Endothelial cell of umbilical vein (primary cell): ENCODE data around the gene AUTS2. TPM values are rescaled to one million over a fixed set of nuclear protein-coding genes. Genes with fewer than 3 reads are reported as not detected.

Experiments
- BruUV-seq: library from RNA; stranded (reverse); fragments of 400-500 nt; replicated peaks from 2 replicates; lab custom pipeline; 2021; lab: Mats Ljungman, UMichigan
- CTCF ChIA-PET: fragments of 300-600, 350-600 bp; sonication (Branson Sonifier 250); formaldehyde crosslinking; loops from one replicate; lab custom pipeline; 2021; ENCODE audit warnings: antibody characterized with exemption, inconsistent platforms; lab: Charles Lee
- POLR2A ChIA-PET: fragments of 300-600, 350-600 bp; sonication (Branson Sonifier 250); formaldehyde crosslinking; loops from one replicate; lab custom pipeline; 2021; ENCODE audit warnings: antibody characterized with exemption, inconsistent platforms; lab: Charles Lee
- DNase-seq: peaks from one replicate; pipeline ENCODE4 v3.0.0-alpha.2; 2011; ENCODE audit warnings: low read depth, low spot score
- FAIRE-seq: peaks from 2 replicates; lab custom pipeline; 2011; peaks lifted over from hg19 to GRCh38; lab: Jason Lieb, UNC
- H2AFZ ChIP-seq: 2 replicates; pipeline ENCODE4 v1.6.0; 2012; ENCODE audit warnings: low read depth, low read length, control low read depth, inconsistent platforms
- H3K27ac ChIP-seq: 2 replicates; pipeline ENCODE4 v1.5.1; 2011; ENCODE audit warnings: low read depth, mild to moderate bottlenecking, control low read depth, low read length, moderate library complexity; ENCODE audit not compliant: insufficient read depth
- H3K27me3 ChIP-seq, 2 experiments: 2 replicates each; pipeline versions ENCODE4 v1.6.0 to v1.6.1; 2011; ENCODE audit warnings: low read length in 2 of 2, mixed read lengths in 1 of 2; ENCODE audit not compliant: control insufficient read depth in 2 of 2, insufficient read depth in 2 of 2
- H3K36me3 ChIP-seq, 2 experiments: 2 replicates in 1 of 2; 3 replicates in 1 of 2; pipeline ENCODE4 v1.5.1; 2011; ENCODE audit warnings: low read length in 2 of 2, mild to moderate bottlenecking in 1 of 2, moderate library complexity in 1 of 2; ENCODE audit not compliant: control insufficient read depth in 2 of 2, insufficient read depth in 2 of 2; ENCODE audit errors: extremely low read depth in 1 of 2
- H3K4me1 ChIP-seq: 3 replicates; pipeline ENCODE4 v1.5.1; 2011; ENCODE audit warnings: mild to moderate bottlenecking, low read length; ENCODE audit not compliant: control insufficient read depth, insufficient read depth; ENCODE audit errors: extremely low read depth
- H3K4me2 ChIP-seq: 2 replicates; pipeline ENCODE4 v1.6.1; 2011; ENCODE audit warnings: low read length, control low read depth, mixed read lengths; ENCODE audit not compliant: insufficient read depth
- H3K4me3 ChIP-seq, 3 experiments: fragments of 200-600 bp in 1 of 3; sonication (generic), shearing (Covaris generic) in 1 of 3; replicated peaks in 1 of 3; 2 replicates each; pipeline ENCODE4 v1.5.1; 2011 to 2016; ENCODE audit warnings: control low read depth in 3 of 3, low read length in 3 of 3, mild to moderate bottlenecking in 2 of 3, inconsistent platforms in 1 of 3, low read depth in 1 of 3, moderate library complexity in 1 of 3; ENCODE audit not compliant: insufficient read depth in 1 of 3
- H3K79me2 ChIP-seq: 2 replicates; pipeline ENCODE4 v1.6.0; 2012; ENCODE audit warnings: low read length, inconsistent platforms; ENCODE audit not compliant: control insufficient read depth, insufficient read depth
- H3K9ac ChIP-seq: replicated peaks from 2 replicates; pipeline ENCODE3; 2011; ENCODE audit warnings: low read length, control low read depth; ENCODE audit not compliant: insufficient read depth; ENCODE audit errors: extremely low read depth
- H3K9me1 ChIP-seq: replicated peaks from 3 replicates; pipeline ENCODE4 v1.6.0; 2011; ENCODE audit warnings: mild to moderate bottlenecking, low read length; ENCODE audit not compliant: control insufficient read depth, insufficient read depth; ENCODE audit errors: extremely low read depth
- H3K9me3 ChIP-seq: replicated peaks from 2 replicates; pipeline ENCODE4 v1.5.1; 2012; ENCODE audit warnings: low read length, inconsistent platforms; ENCODE audit not compliant: control insufficient read depth, insufficient read depth
- H4K20me1 ChIP-seq: replicated peaks from 2 replicates; pipeline ENCODE3; 2011; ENCODE audit warnings: mild to moderate bottlenecking, low read length; ENCODE audit not compliant: control insufficient read depth, insufficient read depth; ENCODE audit errors: extremely low read depth
- CTCF ChIP-seq, 2 donors: IDR thresholded peaks; 1 replicate in 1 of 2; 2 replicates in 1 of 2; pipeline ENCODE4 v1.5.1; 2011; ENCODE audit warnings: low read length in 2 of 2, mild to moderate bottlenecking in 2 of 2, moderate library complexity in 2 of 2, control low read depth in 1 of 2, inconsistent platforms in 1 of 2, low read depth in 1 of 2; ENCODE audit not compliant: insufficient read depth in 1 of 2; ENCODE audit errors: extremely low read depth in 1 of 2
- EZH2 ChIP-seq: IDR thresholded peaks from 2 replicates; pipeline ENCODE4 v1.6.1; 2012; ENCODE audit warnings: borderline replicate concordance, low read depth, mild to moderate bottlenecking, moderate library complexity, low read length, inconsistent platforms; ENCODE audit not compliant: severe bottlenecking
- GATA2 ChIP-seq: IDR thresholded peaks from 2 replicates; pipeline ENCODE4 v1.7.0; 2011; ENCODE audit warnings: low read depth, mild to moderate bottlenecking, moderate library complexity, mixed read lengths, low read length; ENCODE audit not compliant: insufficient read length, insufficient read depth
- MAX ChIP-seq: IDR thresholded peaks from 2 replicates; pipeline ENCODE4 v1.6.1; 2011; ENCODE audit not compliant: insufficient read depth, insufficient read length
- POLR2A ChIP-seq: IDR thresholded peaks from 2 replicates; pipeline ENCODE4 v1.6.1; 2012; ENCODE audit warnings: low read depth, mild to moderate bottlenecking, control low read depth, low read length
- POLR2AphosphoS5 ChIP-seq: IDR thresholded peaks from 2 replicates; pipeline ENCODE4 v1.6.1; 2012; ENCODE audit warnings: low read depth, mild to moderate bottlenecking, control low read depth, low read length, moderate library complexity; ENCODE audit not compliant: insufficient read depth
- dilution Hi-C: fragments of 300-500 bp; cut with MboI; formaldehyde crosslinking; loops from one replicate; pipeline ENCODE4 v1.15.0; 2019; ENCODE audit warnings: low sequenced_read_pairs; ENCODE audit not compliant: extremely low pct_ligation_motif_present
- intact Hi-C: fragments of 100-400 bp; cut with micrococcal nuclease; formaldehyde crosslinking; loops from one replicate; pipeline ENCODE4 v1.10.0; 2022
- polyA plus RNA-seq, 4 experiments: library from polyadenylated mRNA; depleted of rRNA in 3 of 4; stranded (reverse) in 3 of 4; unstranded in 1 of 4; fragments of >200 nt; gene quantifications; 2 replicates each; pipeline versions ENCODE4 v1.2.1 to v1.2.3, GENCODE V29; 2011 to 2012; ENCODE audit warnings: missing spikeins in 1 of 4
- total RNA-seq: library from RNA; stranded (reverse); gene quantifications from 2 replicates; pipeline ENCODE4 v1.2.3, GENCODE V29; 2021

Gene AUTS2
- total and polyA plus RNA-seq, 2 donors (not counting 3 experiments of a cell fraction or from before 2014, with no cell fraction given), result 0.59 to 8.0 TPM

- no peak overlapping the region for H3K9ac ChIP-seq
- H3K79me2 ChIP-seq, result no peaks in the 10 kb centered on the region
- TF ChIP-seq POLR2AphosphoS5 (no peak), POLR2A (no peak), MAX (no peak), EZH2 (no peak)
- DNase-seq, result no peak
- dilution Hi-C loops, result no loop called here
- FAIRE-seq, result no peak
- BruUV-seq, result no TSS peak
- no peaks in the 10 kb centered on the region for H3K36me3 ChIP-seq
- H3K27ac ChIP-seq, result no peak overlapping the region
- H3K9me3 ChIP-seq, result peaks cover 2% of the 10 kb centered on the region
- no peaks in the 10 kb centered on the region for H4K20me1 ChIP-seq
- no peak overlapping the region for H3K4me3 ChIP-seq
- no peaks in the 10 kb centered on the region for H3K4me1 ChIP-seq
- no peaks in the 10 kb centered on the region for H3K27me3 ChIP-seq
- POLR2A ChIA-PET, result no interaction called here
- CTCF ChIA-PET, result no interaction called here
- H2AFZ ChIP-seq, result no peak overlapping the region
- H3K4me2 ChIP-seq, result no peak overlapping the region
- H3K9me1 ChIP-seq, result no peaks in the 10 kb centered on the region
- intact Hi-C loops, result no loop called here
Observed at GRCh38 chr7:69935107-69935506, 336.8 kb downstream of the AUTS2 start.

- Histone ChIP-seq H2AFZ (no peak overlapping the region), H4K20me1 (no peaks in the 10 kb centered on the region), H3K36me3 (no peaks in the 10 kb centered on the region), H3K27me3 (no peaks in the 10 kb centered on the region), H3K4me1 (no peaks in the 10 kb centered on the region), H3K4me2 (no peak overlapping the region), H3K9me1 (no peaks in the 10 kb centered on the region), H3K27ac (no peak overlapping the region), H3K9ac (no peak overlapping the region), H3K79me2 (no peaks in the 10 kb centered on the region), H3K4me3 (no peak overlapping the region), H3K9me3 (peaks cover 2% of the 10 kb centered on the region)
- CTCF ChIA-PET, result no interaction called here
- DNase-seq (no peak), FAIRE-seq (no peak)
- intact Hi-C loops (no loop called here), dilution Hi-C loops (no loop called here)
- TF ChIP-seq CTCF (IDR thresholded peaks at IDR 0.05; ENCODE audit: extremely low read depth in 1 of 2, insufficient read depth in 1 of 2, low read depth in 1 of 2, low read length in 2 of 2) (no peak), EZH2 (no peak), MAX (no peak), POLR2A (no peak), POLR2AphosphoS5 (no peak), GATA2 (no peak)
- no TSS peak for BruUV-seq
- POLR2A ChIA-PET, result no interaction called here
Observed at GRCh38 chr7:69937097-69937496, 338.8 kb downstream of the AUTS2 start.
